Breast epithelium (tissue), 4 donors: Measurements from ENCODE around the gene APOL2. TPM values are rescaled to one million over a fixed set of nuclear protein-coding genes. Genes with fewer than 3 reads are reported as not detected.

Source experiments
- DNase-seq, 2 donors: peaks; one replicate each; pipeline ENCODE4 v3.0.0-alpha.2; 2019; ENCODE audit warnings: low spot score in 2 of 2
- H3K27ac ChIP-seq, 2 donors: fragments of 200-600 bp; sonication (generic) in 1 of 2; one replicate each; pipeline ENCODE4 v1.5.1; 2016 to 2019; ENCODE audit warnings: mild to moderate bottlenecking in 1 of 2
- H3K27me3 ChIP-seq, 2 donors: fragments of 200-600 bp; sonication (generic) in 1 of 2; one replicate each; pipeline versions ENCODE4 v1.5.1 to v1.6.0; 2017 to 2019; ENCODE audit warnings: control low read depth in 1 of 2, mild to moderate bottlenecking in 1 of 2
- H3K36me3 ChIP-seq: fragments of 200-600 bp; one replicate; pipeline ENCODE4 v1.5.1; 2019
- H3K4me1 ChIP-seq, 2 donors: fragments of 200-600 bp; sonication (generic); one replicate each; pipeline ENCODE4 v1.5.1; 2016 to 2019; ENCODE audit warnings: control low read depth in 1 of 2
- H3K4me3 ChIP-seq, 3 donors: fragments of 200-600 bp; sonication (generic); 1 replicate in 2 of 3; 2 replicates in 1 of 3; pipeline ENCODE4 v1.5.1; 2016 to 2019; ENCODE audit warnings: mild to moderate bottlenecking in 3 of 3, moderate library complexity in 2 of 3
- H3K9me3 ChIP-seq, 2 donors: fragments of 200-600 bp; sonication (generic) in 1 of 2; one replicate each; pipeline ENCODE4 v1.5.1; 2016 to 2019; ENCODE audit warnings: control low read depth in 1 of 2
- CTCF ChIP-seq, 3 donors: fragments of 450-650 bp; IDR thresholded peaks; one replicate each; pipeline ENCODE4 v1.5.1; 2016 to 2017; ENCODE audit warnings: antibody characterized with exemption in 3 of 3, mild to moderate bottlenecking in 3 of 3, moderate library complexity in 3 of 3
- POLR2A ChIP-seq: fragments of 450-650 bp; IDR thresholded peaks from one replicate; pipeline ENCODE4 v1.6.1; 2016; ENCODE audit warnings: antibody characterized with exemption, mild to moderate bottlenecking, moderate library complexity
- POLR2AphosphoS5 ChIP-seq, 3 donors: sonication (generic); formaldehyde crosslinking; IDR thresholded peaks; one replicate each; pipeline ENCODE4 v1.6.1; 2017; ENCODE audit warnings: antibody characterized with exemption in 3 of 3
- intact Hi-C: fragments of 100-400 bp; cut with DNase I; formaldehyde crosslinking; loops from one replicate; pipeline ENCODE4 v1.15.1; 2023; ENCODE audit warnings: low total_unique reads
- total RNA-seq, 3 donors: library from RNA; depleted of rRNA; stranded (reverse); fragments of >200 nt; gene quantifications; one replicate each; pipeline ENCODE4 v1.1.0, GENCODE V29; 2016

Gene APOL2
- total RNA-seq, 3 donors from 2014 or later, result 50.4 to 112 (median 73.8) TPM

GRCh38 chr22:36235585-36235984, 3.7 kb downstream of the APOL2 start:
- intact Hi-C loops, result no loop called here
- peaks cover 0 to 9% of the 10 kb centered on the region in 2 donors for H3K4me1 ChIP-seq

DNA sequence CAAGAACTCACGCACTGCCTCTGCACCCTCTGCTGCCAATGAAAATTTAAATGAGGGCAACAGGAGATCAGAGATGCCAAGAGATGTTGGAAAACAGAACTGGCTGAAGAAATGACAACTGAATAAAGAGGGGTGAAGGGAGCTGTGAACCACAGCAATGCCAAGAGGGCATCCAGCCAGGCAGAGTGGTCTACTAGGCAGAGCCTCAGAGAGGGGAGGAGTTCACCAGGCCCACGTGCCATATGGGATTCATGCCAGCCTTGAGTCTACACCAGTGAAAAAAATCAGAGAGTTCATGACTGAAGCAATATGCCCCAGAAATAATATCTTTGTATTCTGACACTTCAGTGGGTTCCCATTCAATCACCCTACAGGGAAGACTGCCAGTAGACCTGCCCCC, 4.4 kb downstream of the APOL2 start:
- intact Hi-C loops, result no loop called here
- Histone ChIP-seq H3K36me3 (no peaks in the 10 kb centered on the region), H3K4me3 (peak overlapping the region in 2 of 3 donors; percentile 13 to 17), H3K27ac (no peak overlapping the region), H3K4me1 (peaks cover 0 to 9% of the 10 kb centered on the region in 2 donors), H3K9me3 (no peaks in the 10 kb centered on the region), H3K27me3 (no peaks in the 10 kb centered on the region)
- no peak for DNase-seq
- TF ChIP-seq CTCF (IDR thresholded peaks at IDR 0.05), result no peak
- TF ChIP-seq POLR2AphosphoS5 (IDR thresholded peaks at IDR 0.05), result no peak
- TF ChIP-seq POLR2A, result no peak

More at GRCh38 chr22:36235585-36235984, 3.7 kb downstream of the APOL2 start:
- no peak for DNase-seq
- Histone ChIP-seq H3K27ac (no peak overlapping the region), H3K27me3 (no peaks in the 10 kb centered on the region), H3K4me3 (peak overlapping the region in 2 of 3 donors; percentile 63 to 73), H3K9me3 (no peaks in the 10 kb centered on the region), H3K36me3 (no peaks in the 10 kb centered on the region)
- TF ChIP-seq POLR2A, result no peak
- TF ChIP-seq POLR2AphosphoS5 (IDR thresholded peaks at IDR 0.05), result no peak
- no peak for TF ChIP-seq CTCF (IDR thresholded peaks at IDR 0.05)

- no peak for DNase-seq
- Histone ChIP-seq H3K4me3 (peak overlapping the region in 1 of 3 donors; percentile 40), H3K27me3 (no peaks in the 10 kb centered on the region), H3K36me3 (no peaks in the 10 kb centered on the region), H3K9me3 (no peaks in the 10 kb centered on the region), H3K27ac (no peak overlapping the region), H3K4me1 (peaks cover 0 to 9% of the 10 kb centered on the region in 2 donors)
- TF ChIP-seq POLR2AphosphoS5 (IDR thresholded peaks at IDR 0.05), result no peak
- TF ChIP-seq CTCF (IDR thresholded peaks at IDR 0.05), result no peak
- TF ChIP-seq POLR2A, result no peak
- intact Hi-C loops, result no loop called here
These were observed 5.1 kb downstream of the APOL2 start for GRCh38 chr22:36234213-36234612.

DNA sequence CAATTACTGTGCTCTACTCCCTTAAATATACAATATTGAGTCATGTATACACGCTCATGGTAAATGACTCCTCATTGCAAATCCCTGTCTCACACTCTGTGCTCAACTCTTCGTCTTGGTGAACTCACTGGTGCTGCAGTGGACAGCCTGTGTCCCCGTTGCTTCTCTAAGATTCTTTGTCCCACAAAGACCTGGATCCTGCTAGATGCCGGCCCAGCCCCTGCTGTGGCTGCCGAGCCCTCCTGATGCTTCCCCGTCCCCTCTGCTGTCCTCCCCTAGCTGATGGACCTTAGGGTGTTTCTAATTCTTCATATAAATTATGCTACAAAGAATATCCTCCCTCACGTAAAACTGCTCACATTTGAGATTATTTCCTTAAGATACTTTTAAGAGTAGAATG, 5.5 kb downstream of the APOL2 start:
- DNase-seq, result no peak
- peaks cover 0 to 9% of the 10 kb centered on the region in 2 donors for H3K4me1 ChIP-seq

More for the DNA sequence above, 5.5 kb downstream of the APOL2 start:
- intact Hi-C loops, result no loop called here
- H3K4me3 ChIP-seq, result no peak overlapping the region
- no peaks in the 10 kb centered on the region for H3K9me3 ChIP-seq
- no peak for TF ChIP-seq POLR2A
- no peak for TF ChIP-seq POLR2AphosphoS5 (IDR thresholded peaks at IDR 0.05)
- no peak for TF ChIP-seq CTCF (IDR thresholded peaks at IDR 0.05)
- H3K27ac ChIP-seq, result no peak overlapping the region
- H3K36me3 ChIP-seq, result no peaks in the 10 kb centered on the region
- H3K27me3 ChIP-seq, result no peaks in the 10 kb centered on the region
